Retina (tissue), 1 donor: ENCODE measurements around the gene KIF19.

Source experiments
- DNase-seq: peaks from one replicate; pipeline ENCODE4 v3.0.0-alpha.2; 2016

The KIF19 gene

DNA sequence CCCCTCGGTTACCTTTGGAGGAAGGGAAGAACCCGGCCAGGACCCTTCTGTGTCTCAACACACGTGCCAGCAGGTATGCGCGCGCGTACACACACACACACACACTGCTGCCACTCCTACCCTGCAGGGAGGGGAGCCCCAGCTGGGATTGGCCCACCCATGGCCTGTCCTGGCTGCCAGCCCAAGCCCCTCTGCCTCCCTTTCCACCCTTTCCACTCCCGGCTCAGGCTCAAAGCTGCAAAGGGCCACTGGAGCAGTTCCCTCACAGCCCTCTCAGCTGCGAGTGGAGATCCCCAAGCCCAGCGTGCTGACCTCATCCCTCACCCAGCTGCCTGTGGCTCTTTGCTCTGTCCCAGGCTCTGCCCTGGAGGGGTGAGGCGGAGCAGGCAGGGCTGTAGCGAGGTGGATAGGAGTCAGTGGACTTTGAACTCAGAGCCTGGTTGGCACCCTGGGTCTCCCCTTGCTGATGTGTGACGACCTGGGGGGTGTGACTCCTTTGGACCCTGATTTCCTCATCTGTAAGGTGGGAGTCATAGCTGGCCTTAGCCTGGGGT, 14.5 kb downstream of the KIF19 start:
- DNase-seq = no peak

GRCh38 chr17:74342224-74342623, 16.2 kb downstream of the KIF19 start:
- no peak for DNase-seq

DNA sequence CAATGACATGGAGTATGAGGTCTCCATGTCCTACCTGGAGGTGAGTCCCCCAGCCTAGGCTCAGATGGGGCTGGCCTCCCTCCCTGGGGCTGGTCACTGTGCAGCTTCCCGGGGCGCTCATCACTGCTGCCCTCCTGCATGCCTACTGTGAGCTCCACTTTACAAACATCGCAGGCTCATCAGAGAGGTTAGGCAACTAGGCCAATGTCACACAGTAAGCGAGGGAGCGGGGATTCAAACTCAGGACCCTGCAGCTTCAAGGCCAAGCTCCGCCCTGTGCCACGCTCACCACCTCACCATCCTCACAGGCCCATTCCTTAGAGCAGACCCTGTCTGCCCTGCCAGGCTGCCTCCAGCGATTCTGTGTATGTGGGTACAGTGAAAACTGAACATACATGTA, 17.1 kb downstream of the KIF19 start:
- DNase-seq = no peak

- no peak for DNase-seq
These were observed 17.7 kb downstream of the KIF19 start for GRCh38 chr17:74343526-74344284.

GRCh38 chr17:74344658-74345057, 18.6 kb downstream of the KIF19 start:
- DNase-seq = no peak

GRCh38 chr17:74345433-74346241, 19.6 kb downstream of the KIF19 start:
- DNase-seq = no peak

DNA sequence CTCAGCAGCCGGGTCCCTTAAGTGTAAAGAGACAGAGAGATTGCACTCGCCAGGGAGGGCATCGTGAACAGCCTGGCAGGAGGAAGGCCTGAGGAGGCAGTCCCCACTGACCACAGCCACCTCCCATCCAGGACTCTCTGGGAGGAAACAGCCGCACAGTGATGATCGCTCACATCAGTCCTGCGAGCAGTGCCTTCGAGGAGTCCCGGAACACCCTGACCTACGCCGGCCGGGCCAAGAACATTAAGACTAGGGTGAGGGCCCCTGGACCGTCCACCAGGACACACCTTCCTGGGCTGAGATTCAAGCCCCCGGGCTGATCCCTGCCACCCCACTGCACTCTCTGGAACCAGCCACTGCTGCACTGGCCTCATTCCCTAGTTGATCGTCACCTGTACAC, 21.6 kb downstream of the KIF19 start:
- no peak for DNase-seq

DNA sequence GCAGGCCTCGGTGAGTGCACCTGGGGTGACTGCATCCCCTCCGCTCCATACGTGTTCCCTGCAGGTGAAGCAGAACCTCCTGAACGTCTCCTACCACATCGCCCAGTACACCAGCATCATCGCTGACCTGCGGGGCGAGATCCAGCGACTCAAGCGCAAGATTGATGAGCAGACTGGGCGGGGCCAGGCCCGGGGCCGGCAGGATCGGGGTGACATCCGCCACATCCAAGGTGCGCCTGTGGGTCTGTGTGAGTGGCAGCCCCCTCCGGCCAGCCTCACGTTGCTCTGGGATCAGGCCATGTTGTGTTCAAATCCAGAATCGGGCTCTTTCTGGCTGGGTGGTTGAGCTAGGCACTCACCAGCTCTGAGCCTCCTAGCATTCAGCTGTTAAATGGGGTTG, 23.1 kb downstream of the KIF19 start:
- DNase-seq = no peak

DNA sequence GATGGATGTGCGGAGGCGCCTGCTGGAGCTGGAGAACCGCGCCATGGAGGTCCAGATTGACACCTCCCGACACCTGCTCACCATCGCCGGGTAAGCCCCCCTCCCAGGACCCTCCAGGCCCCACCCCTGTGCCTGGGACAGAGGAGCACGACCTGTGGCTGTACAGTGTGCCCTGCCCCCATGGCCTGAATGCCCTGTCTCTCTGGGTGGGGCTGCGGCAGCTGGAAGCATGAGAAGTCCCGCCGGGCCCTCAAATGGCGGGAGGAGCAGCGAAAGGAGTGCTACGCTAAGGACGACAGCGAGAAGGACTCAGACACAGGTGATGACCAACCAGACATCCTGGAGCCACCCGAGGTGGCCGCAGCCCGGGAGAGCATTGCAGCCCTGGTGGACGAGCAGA, 24.5 kb downstream of the KIF19 start:
- no peak for DNase-seq

DNA sequence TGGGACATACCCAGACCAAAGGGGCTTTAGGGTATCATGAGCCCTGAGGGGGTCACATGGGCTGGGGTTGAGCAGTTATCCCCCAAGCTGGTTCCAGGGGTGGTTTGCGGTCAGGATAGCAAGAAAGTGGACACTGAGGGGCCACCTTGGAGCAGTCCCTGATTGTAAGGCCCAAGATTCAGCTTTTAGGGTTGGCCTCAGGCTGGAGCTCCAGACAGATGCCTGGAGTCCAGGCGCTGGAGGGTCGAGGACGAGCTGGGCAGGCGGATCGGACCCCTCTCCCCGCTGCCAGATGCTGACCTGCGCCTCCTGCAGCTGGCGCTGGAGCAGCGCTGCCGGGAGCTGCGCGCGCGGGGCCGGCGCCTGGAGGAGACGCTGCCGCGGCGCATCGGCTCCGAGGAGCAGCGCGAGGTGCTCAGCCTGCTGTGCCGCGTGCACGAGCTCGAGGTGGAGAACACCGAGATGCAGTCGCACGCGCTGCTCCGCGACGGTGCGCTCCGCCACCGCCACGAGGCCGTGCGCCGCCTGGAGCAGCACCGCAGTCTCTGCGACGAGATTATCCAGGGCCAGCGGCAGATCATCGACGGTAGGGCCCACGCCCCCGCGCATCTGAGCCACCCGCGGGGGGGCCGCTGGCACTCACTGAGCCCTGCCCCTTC, 25.7 kb downstream of the KIF19 start:
- DNase-seq = peak; percentile 73

DNA sequence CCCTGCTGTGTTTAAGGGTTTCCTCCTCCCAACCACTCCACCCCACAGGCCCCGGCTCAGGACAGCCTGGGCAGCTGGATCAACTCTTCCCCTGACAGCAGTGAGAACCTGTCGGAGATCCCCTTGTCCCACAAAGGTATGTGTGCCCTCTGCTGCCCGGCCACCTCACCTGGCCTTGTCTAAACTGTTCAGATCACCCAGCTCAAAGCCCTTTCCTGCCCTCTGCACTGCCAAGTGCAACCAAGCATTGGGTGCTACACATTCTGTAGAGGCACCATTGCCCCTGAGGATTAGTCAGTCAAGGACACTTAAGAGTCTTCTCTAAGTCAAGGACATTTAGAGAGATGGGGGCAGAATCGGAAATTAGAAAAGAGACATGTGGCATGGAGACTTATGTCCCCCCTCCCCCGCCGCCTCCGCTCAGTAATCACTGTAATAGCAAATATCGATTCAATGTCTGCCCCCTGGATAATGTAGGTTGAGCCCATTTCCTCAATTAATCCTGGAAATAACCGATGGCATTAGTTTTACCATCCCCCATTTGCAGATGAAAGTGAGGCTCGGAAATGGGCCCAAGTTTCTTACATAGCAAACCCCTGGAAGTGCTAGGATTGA, 27.5 kb downstream of the KIF19 start:
- no peak for DNase-seq

DNA sequence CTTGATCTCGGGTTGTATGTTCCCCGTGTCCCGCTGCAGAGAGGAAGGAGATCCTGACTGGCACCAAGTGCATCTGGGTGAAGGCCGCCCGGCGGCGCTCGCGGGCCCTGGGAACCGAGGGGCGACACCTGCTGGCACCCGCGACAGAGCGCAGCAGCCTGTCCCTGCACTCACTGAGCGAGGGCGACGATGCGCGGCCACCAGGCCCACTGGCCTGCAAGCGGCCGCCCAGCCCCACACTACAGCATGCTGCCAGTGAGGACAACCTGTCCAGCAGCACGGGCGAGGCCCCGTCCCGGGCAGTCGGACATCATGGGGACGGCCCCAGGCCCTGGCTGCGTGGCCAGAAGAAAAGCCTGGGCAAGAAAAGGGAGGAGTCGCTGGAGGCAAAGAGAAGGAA, 28.1 kb downstream of the KIF19 start:
- DNase-seq = peak; percentile 82

- DNase-seq = no peak
These were observed 28.5 kb downstream of the KIF19 start for GRCh38 chr17:74354561-74354960.

- DNase-seq = no peak
These were observed 29.0 kb downstream of the KIF19 start for GRCh38 chr17:74355065-74355464.

DNA sequence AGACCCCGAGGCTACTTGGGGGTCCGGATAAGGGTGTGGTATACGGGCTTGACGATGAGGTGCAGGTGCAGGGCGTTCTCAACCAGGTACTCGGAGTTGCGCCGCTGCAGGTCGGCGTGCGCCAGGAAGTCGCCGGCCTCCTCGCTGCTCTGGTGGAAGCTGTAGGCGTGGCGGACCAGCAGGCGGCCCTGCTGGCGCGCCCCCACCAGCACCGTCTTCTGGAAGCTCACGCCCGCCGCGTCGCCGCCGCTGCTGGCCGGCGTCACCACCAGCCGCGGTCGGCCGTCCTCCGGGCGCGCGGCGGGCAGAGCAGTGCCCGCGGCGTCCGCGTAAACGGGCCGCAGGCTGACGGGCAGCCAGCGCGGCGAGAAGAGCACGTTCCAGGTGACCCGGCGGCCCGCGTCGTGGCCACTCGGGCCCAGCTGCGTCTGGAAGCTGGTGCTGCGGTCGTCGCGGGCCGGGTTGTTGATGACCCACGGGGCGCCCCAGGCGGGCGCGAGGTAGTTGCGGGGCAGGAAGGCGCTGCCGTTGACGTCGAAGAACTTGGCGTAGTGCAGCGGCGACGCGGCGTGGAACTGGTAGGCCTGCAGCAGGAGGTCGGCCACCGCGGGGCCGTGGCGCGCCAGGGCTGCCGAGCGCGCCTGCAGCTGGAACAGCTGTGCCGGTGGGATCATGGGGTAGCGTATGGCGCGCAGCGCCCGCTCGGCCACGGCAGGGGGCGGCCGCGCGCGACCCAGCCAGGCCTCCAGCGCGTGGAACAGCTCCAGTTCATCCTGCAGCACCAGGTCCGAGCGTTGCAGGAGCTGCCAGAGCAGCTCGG, 30.8 kb downstream of the KIF19 start:
- DNase-seq = peak; percentile 66

DNA sequence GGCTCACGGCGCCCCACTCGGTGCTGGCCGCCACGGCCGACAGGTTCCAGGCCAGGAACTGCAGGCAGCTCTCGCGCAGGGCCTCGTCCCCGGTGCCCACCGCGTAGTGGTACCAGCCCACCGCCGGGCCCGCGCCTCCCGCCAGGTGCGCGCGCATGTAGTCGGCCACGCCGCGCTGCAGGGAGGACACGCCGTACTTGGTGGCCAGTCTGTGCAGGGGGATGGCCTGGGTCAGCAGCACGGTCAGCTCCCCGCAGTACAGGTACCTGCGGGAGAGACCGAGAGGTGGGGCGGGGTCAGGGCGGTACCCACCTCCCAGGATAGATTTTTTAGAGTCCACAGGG, 31.4 kb downstream of the KIF19 start:
- no peak for DNase-seq

- no peak for DNase-seq
These were observed 32.7 kb downstream of the KIF19 start for GRCh38 chr17:74358697-74359096.

GRCh38 chr17:74359916-74360315, 33.9 kb downstream of the KIF19 start:
- no peak for DNase-seq

GRCh38 chr17:74360899-74361229, 34.8 kb downstream of the KIF19 start:
- no peak for DNase-seq

DNA sequence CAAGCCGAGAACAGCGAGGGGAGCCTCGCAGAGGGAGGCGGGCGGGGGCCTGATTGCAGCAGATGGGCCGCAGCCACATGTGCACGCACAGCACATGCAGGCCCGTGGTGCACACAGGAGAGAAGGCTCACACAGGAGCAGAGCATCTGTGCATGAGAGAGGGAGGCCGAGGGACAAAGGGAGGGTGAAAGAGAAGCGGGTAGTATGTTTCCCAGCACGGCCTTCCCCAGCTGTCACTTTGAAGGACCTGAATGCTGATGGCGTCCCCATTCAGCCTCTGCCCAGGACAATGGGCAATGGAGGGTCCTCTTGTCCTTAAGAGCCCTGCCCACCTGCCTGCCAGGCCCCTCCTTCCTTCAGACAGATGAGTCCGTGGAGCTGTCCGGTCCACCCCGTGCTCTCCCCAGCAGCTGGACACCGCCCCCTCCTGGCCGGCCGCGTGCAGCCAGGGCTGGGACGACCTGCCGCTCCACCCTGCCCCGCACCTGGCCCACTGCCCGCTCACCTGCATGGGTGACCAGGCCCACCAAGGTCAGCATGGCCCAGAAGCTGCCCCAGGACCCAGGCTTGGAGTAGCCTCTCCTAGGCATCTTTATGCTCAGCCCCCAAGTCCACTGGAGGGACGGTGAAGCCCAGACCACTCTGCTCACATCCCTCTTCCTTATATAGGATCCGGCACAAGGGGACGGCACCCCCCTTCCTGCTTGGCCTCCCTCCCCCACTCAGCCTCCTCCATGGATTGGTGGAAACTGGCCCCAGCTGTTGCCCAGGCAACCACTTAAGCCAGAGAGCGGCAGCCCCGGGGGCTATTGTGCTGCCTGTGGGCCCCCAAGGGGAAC, 35.4 kb downstream of the KIF19 start, which contains the start of gene BTBD17:
BTBD17 (minus strand) TSS at position 639 of the 839 bp plus-strand sequence; CDS start at position 590, 49 bp downstream.
- DNase-seq = peak; percentile 94

GRCh38 chr17:74362069-74362405, 36.0 kb downstream of the KIF19 start:
- DNase-seq = no peak
